ENCODE results near the gene COPG1.

DNA sequence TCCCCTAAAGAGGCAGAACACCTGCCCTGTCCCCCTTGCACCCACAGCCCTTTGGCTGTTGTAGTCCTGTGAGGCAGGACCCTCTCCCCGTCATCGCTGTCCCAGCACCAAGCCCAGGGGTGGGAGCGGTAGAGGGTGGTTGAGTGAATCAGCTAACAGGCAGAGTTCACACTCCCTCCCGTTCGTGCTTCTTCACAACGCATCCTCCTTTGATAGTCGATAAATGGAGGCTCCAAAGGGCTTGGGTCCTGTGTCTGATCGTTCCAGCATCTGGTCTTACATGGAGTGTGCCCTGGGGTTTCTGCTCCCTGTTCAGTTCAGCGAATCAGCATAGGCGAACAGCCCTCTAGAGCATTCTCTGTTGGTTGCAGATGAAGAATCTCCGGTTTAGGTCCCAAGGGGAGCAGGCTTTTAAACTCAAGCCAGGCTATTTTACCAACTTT, 28.4 kb downstream of the COPG1 start:
- TF ChIP-seq, protein P1, sequence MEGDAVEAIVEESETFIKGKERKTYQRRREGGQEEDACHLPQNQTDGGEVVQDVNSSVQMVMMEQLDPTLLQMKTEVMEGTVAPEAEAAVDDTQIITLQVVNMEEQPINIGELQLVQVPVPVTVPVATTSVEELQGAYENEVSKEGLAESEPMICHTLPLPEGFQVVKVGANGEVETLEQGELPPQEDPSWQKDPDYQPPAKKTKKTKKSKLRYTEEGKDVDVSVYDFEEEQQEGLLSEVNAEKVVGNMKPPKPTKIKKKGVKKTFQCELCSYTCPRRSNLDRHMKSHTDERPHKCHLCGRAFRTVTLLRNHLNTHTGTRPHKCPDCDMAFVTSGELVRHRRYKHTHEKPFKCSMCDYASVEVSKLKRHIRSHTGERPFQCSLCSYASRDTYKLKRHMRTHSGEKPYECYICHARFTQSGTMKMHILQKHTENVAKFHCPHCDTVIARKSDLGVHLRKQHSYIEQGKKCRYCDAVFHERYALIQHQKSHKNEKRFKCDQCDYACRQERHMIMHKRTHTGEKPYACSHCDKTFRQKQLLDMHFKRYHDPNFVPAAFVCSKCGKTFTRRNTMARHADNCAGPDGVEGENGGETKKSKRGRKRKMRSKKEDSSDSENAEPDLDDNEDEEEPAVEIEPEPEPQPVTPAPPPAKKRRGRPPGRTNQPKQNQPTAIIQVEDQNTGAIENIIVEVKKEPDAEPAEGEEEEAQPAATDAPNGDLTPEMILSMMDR (conservative IDR thresholded peaks at IDR 0.05; ENCODE audit: low read depth, low read length) = no peak
- no peak for TF ChIP-seq EZH2 (IDR thresholded peaks at IDR 0.05; ENCODE audit: borderline replicate concordance, low read depth, low read length, poor library complexity, severe bottlenecking)
